Lung (tissue), 12 donors: ENCODE data around the gene PRF1. TPM values are rescaled to one million over a fixed set of nuclear protein-coding genes. Genes with fewer than 3 reads are reported as not detected.

ENCODE experiments used
- ATAC-seq: fragments of 200-7000 bp; cut with Tn5 transposase; one replicate; pipeline ENCODE4 v1.9.1; 2020; ENCODE audit warnings: moderate number of reproducible peaks; ENCODE audit not compliant: insufficient read depth, low FRiP score
- DNase-seq, 3 donors: peaks; one replicate each; pipeline ENCODE4 v3.0.0-alpha.2; 2013 to 2017
- H3K27ac ChIP-seq, 2 donors: one replicate each; pipeline ENCODE4 v1.5.1; 2013; ENCODE audit warnings: mild to moderate bottlenecking in 2 of 2, moderate library complexity in 2 of 2, control low read depth in 1 of 2, inconsistent platforms in 1 of 2, low read depth in 1 of 2, low read length in 1 of 2
- H3K27me3 ChIP-seq, 3 donors: one replicate each; pipeline ENCODE4 v1.5.1; 2013; ENCODE audit warnings: low read length in 2 of 3; ENCODE audit not compliant: control insufficient read depth in 3 of 3, insufficient read depth in 3 of 3
- H3K36me3 ChIP-seq, 4 donors: one replicate each; pipeline ENCODE4 v1.5.1; 2013; ENCODE audit warnings: low read length in 4 of 4, mild to moderate bottlenecking in 1 of 4, moderate library complexity in 1 of 4; ENCODE audit not compliant: control insufficient read depth in 4 of 4, insufficient read depth in 4 of 4
- H3K4me1 ChIP-seq, 5 donors: one replicate each; pipeline ENCODE4 v1.5.1; 2013; ENCODE audit warnings: low read length in 5 of 5, mild to moderate bottlenecking in 2 of 5, moderate library complexity in 1 of 5; ENCODE audit not compliant: control insufficient read depth in 5 of 5, insufficient read depth in 5 of 5
- H3K4me3 ChIP-seq: one replicate; pipeline ENCODE4 v1.5.1; 2013; ENCODE audit warnings: mild to moderate bottlenecking, control low read depth, moderate library complexity
- H3K9ac ChIP-seq, 2 donors: one replicate each; pipeline ENCODE4 v1.5.1; 2013; ENCODE audit warnings: low read length in 2 of 2, control low read depth in 1 of 2; ENCODE audit not compliant: insufficient read depth in 1 of 2
- H3K9me3 ChIP-seq, 4 donors: one replicate each; pipeline ENCODE4 v1.5.1; 2013; ENCODE audit warnings: low read length in 3 of 4, mild to moderate bottlenecking in 1 of 4, moderate library complexity in 1 of 4; ENCODE audit not compliant: control insufficient read depth in 4 of 4, insufficient read depth in 3 of 4
- CTCF ChIP-seq: IDR thresholded peaks from 2 replicates; pipeline ENCODE4 v1.5.1; 2012; ENCODE audit warnings: mild to moderate bottlenecking; ENCODE audit errors: control extremely low read depth, extremely low read depth
- WGBS, 2 donors: extraction: QIAGEN DNeasy Blood & Tissue Kit; methylation state at CpG; one replicate each; pipeline ENCODE4 v1.1.7; 2013; 5-methylcytosine and 5-hydroxymethylcytosine counted together
- polyA plus RNA-seq, 2 donors: library from polyadenylated mRNA; stranded (reverse); fragments of 200-250 nt; gene quantifications; one replicate each; pipeline ENCODE4 v1.2.1, GENCODE V29; 2013
- total RNA-seq, 2 donors: library from RNA; depleted of rRNA in 1 of 2; stranded (reverse); fragments of >200 nt in 1 of 2; gene quantifications; one replicate each; pipeline ENCODE4 v1.2.1, GENCODE V29; 2014 to 2021
- donor health status: control.
- donor health status: control.
- donor health status: Bipolar disorder and iron deficiency.
- donor health status: healthy.
- donor health status: DM: yes; HTN: yes; CAD: no.

Gene PRF1
- total and polyA plus RNA-seq, 4 donors = 3.2 to 11.5 (median 7.3) TPM

DNA sequence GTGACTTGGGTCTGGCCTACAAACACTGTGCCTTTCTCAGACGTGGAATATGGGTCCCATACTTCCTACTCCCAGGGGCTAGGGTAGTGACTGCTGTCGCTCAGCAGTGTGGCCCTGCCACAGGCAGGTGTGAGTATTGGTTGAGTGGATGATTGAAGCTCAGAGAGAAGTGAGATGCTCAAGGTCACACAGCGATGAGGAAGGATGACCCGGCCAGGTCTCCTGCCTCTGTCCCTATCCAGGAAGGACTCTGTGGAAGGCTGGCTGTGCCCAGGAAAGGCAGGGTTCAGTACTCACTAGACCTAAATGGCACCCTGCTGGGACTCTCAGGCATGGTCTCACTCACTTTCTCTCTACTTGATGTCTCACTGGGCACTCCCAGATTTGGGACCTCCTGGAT is 2.8 kb downstream of the PRF1 start:
- DNase-seq (no peak), ATAC-seq (no peak)
- TF ChIP-seq CTCF = no peak
- Histone ChIP-seq H3K9ac (no peak overlapping the region), H3K27ac (no peak overlapping the region), H3K9me3 (no peaks in the 10 kb centered on the region), H3K36me3 (no peaks in the 10 kb centered on the region), H3K4me1 (peaks cover 0 to 22% (median 0%) of the 10 kb centered on the region in 5 donors), H3K27me3 (peaks cover 0 to 2% (median 0%) of the 10 kb centered on the region in 3 donors), H3K4me3 (no peak overlapping the region)
- WGBS, 2 donors = 93 to 94% methylated on average over 4 of the region's 4 CpGs

DNA sequence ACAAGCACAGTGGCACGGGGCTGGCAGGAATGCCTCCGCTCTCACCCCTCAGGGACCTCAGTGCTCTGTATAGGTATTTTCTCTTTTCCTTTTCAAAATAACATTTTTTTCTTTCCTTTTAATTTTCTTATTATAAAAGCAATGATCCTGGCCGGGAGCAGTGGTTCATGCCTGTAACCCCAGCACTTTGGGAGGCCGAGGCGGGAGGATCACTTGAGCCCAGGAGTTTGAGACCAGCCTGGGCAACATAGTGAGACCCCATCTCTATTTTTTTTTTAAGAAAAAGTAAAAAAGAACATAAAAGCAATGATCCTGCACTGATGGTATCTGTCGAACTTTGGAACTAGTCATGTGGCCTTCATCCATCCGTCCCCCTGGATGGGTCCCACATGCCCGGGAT is 3.2 kb downstream of the PRF1 start:
- 94 to 95% methylated on average over 8 of the region's 8 CpGs for WGBS, 2 donors

DNA sequence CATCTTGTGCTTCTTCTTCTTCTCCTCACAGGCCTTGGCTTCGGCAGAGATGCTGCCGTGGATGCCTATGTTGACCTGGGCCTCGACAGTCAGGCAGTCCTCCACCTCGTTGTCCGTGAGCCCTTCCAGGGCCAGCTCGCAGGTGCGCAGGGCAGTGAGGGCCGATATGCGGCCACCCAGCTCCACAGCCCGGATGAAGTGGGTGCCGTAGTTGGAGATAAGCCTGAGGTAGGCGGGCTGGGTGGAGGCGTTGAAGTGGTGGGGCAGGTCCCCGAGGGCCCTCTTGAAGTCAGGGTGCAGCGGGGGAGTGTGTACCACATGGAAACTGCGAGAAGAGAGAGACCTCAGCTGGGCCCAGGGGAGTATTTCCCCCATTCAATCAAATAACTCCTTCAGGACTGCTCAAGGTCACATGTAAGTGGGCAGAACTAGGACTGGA is 3.7 kb downstream of the PRF1 start:
- no peaks in the 10 kb centered on the region for H3K9me3 ChIP-seq
- DNase-seq = peak; percentile 48 to 70 (median 67)
- no peaks in the 10 kb centered on the region for H3K27me3 ChIP-seq
- WGBS, 2 donors = 71 to 84% methylated on average over 16 of the region's 16 CpGs
- H3K4me1 ChIP-seq = peaks cover 0 to 22% (median 0%) of the 10 kb centered on the region in 5 donors
- no peak overlapping the region for H3K9ac ChIP-seq
- TF ChIP-seq CTCF = no peak
- ATAC-seq = no peak
- H3K4me3 ChIP-seq = no peak overlapping the region
- no peak overlapping the region for H3K27ac ChIP-seq
- no peaks in the 10 kb centered on the region for H3K36me3 ChIP-seq

More for the DNA sequence above, 3.2 kb downstream of the PRF1 start:
- Histone ChIP-seq H3K9me3 (no peaks in the 10 kb centered on the region), H3K9ac (no peak overlapping the region), H3K4me3 (no peak overlapping the region), H3K4me1 (peaks cover 0 to 22% (median 0%) of the 10 kb centered on the region in 5 donors), H3K27ac (no peak overlapping the region), H3K36me3 (no peaks in the 10 kb centered on the region), H3K27me3 (peaks cover 0 to 2% (median 0%) of the 10 kb centered on the region in 3 donors)
- no peak for TF ChIP-seq CTCF
- no peak for ATAC-seq
- no peak for DNase-seq
